Kidney tubule cell (primary cell): ENCODE measurements around the gene OSBPL5.
"Not testable (repeated sequence)": the region's sequence is repeated elsewhere in the genome, so short reads cannot be mapped to it uniquely, and the experiment has no call there.

ENCODE experiments used
- DNase-seq: peaks from one replicate; pipeline ENCODE4 v3.0.0-alpha.2; 2018; ENCODE audit warnings: low spot score

Gene OSBPL5

DNA sequence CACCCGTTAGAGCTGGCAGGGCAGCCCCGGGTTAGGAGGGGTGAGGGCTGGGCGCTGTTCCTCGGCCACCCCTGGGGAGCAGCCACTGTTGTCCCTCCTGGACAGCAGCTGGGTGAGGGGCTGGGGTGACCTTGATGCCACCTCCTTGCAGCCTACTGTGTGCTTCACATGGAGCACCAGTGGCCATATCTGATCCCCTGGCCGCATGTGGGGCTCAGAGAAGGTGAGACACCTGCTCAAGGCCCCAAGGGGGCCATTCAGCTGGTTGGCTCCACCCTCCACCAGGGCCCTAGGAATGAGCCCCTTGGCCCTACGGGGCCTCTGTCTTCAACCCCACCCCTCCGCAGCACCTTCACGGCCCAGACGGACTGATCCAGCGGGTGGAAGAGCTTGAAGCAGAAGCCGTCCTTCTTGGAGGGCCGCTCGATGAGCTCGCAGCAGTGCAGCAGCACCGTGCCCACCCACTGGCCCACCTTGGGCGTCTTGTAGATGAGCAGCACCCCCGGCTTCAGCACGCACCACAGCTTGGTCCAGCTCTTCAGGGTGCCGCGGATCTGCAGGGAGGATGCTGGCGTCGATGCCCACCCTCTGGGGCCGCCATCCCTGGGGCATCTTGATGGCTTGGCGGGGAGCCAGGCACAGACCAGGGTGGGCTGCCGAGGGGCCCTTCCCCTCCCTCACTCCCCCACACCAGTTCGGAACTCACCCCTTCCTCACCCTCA lies 44.9 kb downstream of the OSBPL5 start:
- no peak for DNase-seq

DNA sequence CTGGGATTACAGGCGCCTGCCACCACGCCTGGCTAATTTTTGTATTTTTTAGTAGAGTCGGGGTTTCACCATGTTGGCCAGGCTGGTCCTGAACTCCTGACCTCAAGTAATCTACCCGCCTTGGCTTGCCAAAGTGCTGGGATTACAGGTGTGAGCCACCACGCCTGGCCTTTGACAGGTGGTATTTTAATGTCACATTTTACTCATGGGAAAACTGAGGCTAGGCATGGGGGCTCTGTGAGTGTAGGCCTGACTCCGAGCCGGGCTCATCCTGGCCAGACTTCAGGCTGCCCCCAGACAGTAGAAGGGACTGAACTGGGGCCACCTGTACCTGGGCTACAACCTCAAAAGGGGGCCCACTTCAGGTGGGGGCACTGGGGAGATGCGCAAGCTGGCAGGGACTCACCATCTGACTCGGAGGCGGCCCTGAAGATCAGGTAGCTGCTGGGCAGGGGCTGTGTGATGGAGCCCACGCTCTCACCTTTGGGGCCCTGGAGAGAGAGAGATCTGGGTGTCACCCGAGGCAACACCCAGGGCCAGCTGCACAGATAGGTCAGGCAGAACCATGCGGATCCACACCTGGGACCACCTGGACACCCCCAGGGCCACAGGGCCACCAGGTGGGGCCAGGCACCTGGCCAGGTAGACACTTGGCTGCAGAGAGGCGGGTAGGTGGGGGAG lies 45.8 kb downstream of the OSBPL5 start:
- DNase-seq: no peak

DNA sequence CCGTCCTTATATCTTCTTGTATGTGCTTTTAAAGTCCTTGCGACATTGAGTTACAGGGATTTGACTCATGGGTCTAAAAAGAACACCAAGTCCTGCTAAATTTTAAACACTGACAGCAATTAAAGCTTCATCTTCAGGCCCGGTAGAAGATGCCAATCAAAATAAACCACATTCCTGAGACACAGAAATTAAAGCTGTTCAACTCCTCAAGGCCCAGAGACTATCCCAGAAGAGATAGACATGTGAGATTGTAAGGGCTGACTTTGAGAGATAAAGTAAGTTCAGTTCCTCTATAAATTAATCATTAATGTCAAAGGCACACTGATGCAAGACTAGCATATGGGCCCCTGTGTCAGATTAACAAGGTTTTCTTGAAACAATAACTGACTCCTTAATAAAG lies 49.8 kb downstream of the OSBPL5 start:
- no peak for DNase-seq

DNA sequence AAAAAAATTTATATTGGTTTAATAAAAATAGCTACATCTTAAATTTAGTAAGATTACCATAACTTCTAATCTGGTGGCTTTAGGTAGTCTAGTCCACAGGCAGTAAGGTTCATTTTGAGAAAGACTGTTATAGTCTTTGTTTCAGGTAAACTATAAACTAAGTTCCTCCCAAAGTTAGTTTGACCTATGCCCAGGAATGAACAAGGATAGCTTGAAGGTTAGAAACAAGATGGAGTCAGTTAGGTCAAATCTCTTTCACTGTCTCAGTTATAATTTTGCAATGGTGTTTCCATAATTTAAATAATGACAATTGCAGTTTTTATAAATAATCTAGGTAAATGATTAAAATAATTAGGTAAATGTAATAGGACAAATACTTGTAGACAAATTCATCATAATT lies 51.4 kb downstream of the OSBPL5 start:
- not testable (repeated sequence) for DNase-seq

DNA sequence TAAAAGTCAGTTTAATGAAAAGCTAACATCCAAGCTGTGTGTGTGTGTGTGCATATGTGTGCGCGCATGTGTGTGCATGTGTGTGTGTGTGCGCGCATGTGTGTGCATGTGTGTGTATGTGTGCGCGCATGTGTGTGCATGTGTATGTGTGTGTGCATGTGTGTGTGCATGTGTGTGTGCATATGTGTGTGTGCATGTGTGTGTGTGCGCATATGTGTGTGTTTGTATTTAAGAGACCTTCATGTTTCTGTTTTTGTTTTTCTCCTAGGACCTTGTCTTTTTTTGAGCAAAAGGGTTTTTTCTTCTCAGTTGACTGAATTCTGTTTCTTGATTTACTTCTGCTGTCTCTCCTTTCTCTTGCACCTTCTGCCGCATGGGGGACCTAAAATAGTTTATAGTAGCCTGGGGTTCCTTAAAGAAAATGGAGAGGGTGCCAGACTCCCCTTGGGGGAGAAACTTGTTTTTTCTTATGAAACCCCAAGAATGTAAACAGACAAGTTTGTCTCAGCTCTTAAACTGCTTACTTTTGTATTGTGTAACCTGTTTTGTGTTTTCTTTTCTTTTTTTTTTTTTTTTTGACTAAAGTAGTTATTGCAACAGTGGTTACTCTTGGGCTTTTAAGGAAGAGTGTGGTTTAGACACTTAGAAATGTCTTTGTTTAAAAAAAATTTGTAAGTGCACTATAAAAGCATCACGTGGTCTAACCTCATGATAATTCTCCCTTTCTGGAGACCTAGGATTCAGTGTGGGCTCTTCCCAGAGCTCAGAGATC lies 53.0 kb downstream of the OSBPL5 start:
- no peak for DNase-seq

DNA sequence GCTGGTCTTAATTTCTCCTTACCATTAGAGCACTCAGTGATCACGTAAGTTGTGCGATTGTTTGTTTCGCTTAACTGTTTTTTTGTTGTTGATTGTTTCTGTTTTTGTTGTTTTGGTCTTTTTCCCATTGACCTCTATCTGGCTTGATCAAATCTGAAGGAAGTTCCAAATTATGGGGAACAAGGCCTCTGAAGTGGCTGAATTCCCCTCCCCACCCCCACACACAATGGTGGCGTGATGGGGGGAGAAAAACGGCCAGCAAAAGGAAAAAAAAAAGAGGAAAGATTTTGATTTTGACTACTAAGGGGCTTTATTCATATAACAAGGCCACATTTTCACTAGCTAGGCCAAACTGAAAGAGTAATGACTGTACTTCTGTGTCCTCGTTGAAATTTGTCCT lies 53.6 kb downstream of the OSBPL5 start:
- no peak for DNase-seq

DNA sequence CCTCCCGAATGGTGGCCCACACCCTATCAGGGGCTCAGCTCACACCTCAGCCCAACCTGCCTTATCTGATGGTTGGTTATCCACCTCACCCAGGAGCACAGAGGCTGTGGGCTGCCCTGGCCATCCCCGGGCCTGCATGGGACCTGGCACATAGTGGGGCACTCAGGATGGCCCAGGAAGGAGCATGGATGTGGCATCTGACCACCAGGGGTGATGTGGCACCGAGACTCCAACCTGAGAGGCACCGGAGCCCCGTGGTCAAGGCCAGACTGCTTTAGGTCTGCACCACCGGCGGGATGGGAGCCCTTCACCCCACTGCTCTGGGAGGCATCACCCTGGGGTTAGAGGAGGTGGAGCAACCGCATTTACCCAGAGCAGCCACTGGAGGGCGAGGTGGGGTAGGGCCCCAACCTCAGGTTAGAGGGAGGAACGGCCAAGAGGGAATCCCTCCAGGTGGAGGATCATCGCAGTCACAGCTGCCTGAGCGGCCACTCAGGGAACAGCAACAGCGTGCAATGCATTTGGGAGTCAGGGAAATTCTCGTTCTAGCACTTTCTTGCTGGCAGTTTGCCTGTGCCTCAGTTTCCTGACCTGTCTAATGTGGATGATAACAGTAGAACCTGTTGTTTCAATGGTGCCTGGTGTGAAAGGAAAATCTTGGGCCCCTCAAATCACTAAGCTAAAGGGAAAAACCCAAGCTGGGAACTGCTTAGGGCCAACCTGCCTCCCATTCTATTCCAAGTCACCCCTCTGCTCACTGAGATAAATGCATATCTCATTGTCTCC lies 55.0 kb downstream of the OSBPL5 start:
- DNase-seq: peak; percentile 37

DNA sequence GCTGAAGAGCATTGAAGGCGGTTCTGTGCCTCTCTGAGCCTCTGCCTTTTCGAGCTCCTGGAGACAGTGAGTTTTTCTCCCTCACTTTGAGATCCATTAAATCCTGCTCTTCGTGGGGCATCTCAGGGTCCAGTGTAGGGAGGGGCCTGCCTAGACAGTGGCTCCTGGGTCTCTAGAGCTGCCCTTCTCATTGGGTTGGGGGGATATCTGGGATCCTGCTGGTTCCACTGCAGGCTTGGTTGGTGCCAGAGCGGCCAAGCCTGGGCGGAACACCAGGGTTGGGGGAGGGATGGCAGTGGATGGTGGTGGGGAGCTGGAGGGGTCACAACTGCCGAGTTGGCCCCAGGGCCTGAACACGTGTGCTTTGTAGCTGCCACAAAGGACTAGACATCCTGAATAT lies 55.7 kb downstream of the OSBPL5 start:
- DNase-seq: no peak

DNA sequence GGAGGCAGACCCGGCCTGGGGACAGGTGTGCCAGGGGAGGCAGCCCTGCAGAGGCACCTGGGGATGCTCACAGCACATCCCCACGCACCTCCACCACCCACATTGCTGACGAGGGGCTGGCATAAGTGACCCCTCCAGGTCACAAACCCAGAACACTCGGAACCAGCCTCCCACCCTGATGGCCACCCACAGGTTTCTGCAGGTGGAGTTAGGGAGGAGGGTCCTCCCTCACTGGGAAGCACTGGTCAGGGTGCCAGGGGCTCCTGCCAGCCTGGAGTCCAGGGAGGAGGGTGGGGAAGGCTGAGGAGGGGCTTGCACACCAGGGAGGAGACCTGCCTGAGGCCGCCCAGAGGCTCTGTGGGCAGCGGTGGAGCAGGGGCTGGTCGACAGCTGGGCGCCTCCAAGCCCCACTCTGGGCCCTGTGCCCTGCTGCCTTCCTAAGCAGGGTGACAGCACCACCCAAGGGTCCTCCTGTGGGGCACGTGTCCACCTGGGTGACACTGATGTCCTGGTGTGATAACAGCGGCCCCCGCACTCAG lies 56.9 kb downstream of the OSBPL5 start:
- no peak for DNase-seq

DNA sequence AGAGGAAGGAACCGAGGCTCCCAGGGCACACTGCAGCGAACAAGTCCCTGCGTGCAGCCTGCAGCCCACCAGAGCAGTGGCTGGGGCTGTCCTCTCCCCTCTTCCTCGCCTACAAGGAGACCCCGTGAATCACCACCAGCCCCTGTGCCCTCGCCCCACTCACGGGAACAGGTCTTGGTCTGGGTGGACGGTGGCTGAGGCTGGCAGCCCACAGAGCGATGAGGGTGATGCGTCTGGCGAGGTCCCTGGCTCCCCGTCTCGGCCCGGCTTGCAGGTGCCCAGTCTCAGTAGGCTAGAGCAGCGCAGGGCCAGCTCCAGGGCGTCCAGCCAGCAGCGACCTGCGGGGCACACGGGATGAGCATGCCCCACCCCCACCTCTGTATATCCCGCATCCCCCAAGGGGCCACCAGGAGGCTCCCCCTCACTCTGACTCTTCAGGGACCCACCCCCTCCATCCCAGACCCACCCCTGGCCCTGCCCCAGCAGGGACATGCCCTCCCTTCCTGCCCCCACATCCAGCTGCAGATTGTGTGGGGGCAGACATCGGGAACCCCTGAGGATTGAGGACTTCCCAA lies 57.4 kb downstream of the OSBPL5 start:
- no peak for DNase-seq

DNA sequence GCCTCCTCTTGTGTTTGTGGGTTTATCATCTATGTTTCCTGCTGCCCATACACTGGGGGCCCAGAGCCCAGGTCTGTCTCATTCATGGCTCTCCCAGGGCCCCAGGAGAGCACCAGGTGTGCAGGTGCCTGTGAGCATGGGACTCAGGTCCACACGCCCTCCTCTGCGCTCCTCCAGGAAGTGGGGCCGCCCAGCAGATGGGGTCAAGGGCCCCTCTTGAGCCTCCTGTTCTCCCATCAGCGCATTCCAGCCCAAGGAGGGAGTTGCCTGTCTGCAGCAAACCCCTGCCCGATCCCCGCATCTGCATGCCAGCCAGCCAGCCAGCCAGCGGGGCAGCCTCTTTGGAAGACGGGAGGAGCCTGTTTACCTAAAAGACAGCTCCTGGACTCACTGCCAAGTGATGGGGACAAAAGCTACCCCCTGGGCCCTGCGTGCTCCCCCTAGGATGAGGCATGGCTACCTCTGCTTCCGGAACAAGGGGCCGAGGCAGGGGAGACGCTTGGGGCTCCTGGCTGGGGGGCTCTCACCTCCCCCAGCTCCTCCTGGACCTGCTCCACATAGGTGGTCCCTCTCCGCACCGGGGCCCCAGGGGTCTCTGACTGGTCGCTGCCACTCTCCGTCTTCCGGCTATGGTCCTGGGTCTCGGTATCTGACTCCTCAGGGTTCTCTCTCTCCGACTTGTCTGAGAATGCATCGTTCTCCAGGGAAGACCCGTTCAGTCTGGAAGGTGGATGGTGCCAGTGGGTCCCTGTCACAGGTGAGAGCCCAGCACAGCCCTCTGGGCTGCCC lies 58.2 kb downstream of the OSBPL5 start:
- no peak for DNase-seq

DNA sequence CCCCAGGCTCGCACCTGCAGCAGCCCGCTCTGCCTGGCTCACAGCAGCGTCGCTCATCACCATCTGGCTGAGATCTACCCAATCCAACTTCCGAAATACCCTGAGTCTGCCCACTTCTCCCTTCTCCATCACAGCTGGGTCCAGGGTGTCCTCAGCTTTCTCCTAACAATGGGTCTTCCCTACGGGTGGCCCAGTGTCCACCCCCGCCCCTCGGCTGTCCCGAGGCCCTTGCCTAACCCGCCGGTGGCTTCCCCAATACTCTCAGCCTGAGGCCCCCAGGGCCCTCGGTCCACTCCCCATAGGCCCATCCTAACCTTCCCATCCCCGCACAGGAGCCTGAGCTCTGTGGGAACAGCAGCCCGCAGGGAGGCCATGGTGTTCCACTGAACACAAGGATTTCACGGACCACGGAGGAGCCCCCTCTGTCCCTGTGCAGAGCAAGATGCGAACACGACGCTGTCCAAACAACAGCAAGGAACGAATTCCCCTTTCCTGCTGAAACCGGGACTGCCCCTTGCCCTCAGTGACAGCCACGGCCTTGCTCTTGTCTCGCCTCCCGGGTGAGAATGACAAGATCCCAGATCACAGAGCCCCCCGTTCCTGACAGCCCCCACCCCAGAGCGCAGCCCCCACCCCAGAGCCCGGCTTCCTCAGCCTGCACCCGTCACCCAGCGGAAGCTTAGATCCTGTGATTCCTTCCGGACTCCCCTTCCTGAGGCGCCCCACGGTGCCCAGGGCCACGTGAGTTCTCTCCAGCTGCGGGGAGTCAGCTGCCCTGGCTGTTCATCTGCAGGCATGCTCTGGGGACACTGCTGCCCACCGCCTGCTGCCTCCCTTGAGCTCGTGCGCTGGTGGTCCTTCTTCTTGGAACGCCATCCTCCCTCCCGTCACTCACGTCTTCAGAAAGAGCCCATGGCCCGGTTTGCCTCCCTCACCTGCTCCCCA lies 59.0 kb downstream of the OSBPL5 start:
- DNase-seq: no peak

DNA sequence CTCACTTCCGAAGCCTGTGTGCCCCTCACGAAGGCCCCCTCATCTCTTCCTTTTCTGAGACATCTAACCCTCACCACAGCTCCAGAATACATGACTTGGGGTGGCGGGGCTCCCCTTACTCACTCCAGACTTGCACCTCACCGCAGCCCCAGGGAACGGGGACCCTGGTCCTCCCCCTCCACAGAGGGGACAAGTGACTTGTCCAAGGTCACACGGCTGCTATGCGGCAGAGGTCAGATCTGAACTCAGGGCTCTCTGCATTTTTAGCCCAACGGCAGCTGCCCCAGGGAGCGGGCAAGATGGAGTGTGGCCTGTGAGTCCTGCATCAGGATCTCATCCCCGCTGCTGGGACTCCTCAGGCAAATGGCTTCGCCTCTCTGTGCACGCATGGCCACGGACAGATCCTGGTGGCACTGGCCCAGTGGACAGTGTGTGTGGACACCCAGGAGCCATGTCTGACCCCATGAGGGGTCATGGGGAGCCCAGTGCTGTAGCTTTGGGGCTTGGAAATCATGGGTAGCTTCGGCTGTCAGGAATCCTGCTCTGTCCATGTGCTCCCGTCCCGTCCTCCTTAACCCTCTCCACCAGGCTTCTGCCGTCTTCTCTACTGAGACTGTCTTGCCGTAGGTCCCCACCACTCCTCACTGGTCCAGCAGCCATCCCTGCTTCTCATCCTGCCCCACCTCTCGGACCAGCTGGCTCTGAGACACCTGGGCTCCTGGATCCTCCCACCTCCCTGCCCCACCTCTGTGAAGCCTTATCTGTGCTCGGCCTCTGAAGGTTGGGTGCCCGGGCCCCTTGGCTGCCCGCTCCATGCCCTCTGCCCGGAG lies 59.9 kb downstream of the OSBPL5 start:
- DNase-seq: no peak

DNA sequence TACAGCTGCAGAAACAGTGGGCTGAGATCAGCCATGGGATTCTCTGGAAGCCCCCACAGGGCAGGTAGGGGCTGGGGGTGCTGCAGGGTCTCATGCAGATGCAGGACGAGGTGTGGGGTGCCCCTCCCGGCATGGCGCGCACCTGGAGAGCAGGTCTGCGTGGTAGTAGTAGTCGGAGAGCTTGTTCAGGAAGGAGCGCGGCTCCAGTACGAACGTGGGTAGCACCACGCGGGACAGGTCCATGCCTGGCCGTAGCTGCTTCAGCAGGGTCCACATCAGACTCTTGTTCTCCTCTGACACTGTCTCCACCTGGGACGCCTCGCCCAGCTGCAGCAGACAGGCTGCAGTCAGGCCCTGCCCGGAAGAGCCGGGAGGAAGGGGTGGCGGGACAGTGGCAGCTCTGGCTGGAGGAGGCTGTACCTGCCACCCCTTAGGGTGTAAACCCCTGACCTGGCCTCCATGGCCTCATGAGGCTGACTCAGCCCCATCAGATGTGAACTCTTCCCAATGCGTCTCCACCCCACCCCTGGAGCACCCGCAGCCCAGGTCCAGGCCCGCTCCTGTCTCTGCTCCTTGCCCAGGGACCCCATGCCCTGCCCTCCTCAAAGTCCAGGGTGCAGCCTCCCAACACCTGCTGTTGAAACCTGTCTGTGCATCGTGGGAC lies 60.9 kb downstream of the OSBPL5 start:
- no peak for DNase-seq

DNA sequence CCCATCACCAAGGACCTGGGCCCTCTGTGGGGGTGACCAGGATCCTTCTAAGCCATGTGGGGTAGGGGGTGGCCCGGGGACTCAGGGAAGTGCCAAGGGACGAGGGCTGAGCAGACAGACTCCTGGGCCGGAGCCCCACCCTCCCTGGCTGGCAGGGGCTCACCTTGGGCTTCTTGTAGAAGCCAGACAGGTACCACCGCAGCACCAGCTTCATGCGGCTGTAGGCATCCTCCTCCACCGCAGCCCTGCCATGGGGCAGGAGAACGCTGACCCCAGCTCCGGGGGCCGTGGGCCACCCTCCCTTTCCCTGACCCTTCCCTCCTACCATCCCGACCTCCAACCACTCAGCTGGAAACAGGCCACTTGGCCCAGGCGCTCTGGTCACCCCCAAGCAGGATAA lies 62.0 kb downstream of the OSBPL5 start:
- DNase-seq: no peak

DNA sequence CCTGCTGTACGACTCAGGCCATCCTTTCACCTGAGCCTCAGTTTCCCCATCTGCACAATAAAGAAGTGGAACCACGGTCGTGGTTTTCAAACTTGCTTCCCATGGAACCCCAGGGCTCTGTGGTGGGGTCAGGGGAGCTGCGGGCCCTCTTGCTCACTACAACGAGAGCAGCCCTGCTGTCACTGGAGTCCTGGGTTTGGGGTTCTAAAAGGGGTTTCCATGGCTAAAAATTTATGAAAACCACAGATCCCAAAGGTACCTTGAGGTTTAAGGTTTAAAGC lies 62.5 kb downstream of the OSBPL5 start:
- DNase-seq: no peak

DNA sequence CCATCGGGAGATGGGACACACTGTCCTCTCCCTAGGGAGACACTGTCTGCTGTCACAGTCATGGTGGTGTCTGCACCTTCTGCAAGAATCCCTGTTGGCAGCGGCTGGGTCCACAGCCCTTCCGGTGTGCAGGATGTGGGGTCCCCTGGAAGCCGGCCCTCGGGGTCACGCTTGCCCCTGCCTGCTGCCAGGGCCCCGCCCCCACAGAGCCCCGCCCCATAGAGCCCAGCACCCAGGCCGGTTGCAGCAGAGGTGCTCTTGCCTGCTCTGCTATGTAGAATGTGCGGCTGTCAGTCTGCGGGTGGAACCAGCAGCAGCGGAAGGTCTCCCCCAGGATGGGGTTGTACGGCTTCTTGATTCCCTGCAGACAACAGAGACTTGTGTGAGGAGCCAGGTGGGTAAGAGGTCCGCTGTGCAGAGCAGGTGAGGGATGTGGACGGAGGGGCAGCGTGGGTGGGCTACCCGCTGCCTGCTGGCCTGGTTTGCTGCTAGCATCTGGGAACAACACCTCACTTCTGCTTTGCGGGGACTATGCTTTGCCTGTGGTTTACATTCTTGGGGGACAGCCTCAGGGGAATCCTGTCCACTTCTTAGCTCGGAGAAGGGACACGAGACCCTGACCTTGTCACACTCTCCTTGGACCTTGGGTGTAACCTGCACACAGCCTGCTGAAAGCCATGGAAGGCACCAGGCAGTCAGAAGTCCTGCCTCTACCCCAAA lies 63.0 kb downstream of the OSBPL5 start:
- no peak for DNase-seq

DNA sequence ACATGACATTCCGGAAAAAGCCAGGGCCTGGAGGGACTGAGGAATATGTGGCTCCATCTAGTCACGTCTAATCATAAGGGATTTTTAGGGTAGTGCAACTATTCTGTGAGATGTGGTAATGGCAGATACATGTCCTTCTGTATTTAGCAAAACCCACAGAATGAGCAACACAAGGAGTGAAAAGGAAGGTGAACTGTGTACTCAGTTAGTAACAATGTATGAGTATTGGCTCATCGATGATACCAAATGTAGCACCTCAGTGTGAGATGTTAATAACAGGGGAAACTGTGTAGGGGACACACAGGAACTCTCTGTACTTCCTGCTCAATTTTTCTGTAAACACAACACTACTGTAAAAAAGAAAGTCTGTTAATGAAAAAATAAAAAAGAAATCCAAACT lies 65.9 kb downstream of the OSBPL5 start:
- no peak for DNase-seq
